NCI-H2029 (cell line): ENCODE results near the gene MTIF2.
"Not testable (repeated sequence)": the region's sequence is repeated elsewhere in the genome, so short reads cannot be mapped to it uniquely, and the experiment has no call there.

Experiments
- DNase-seq: peaks from one replicate; lab custom pipeline; 2025; lab: John Stamatoyannopoulos, UW

The MTIF2 gene, protein sequence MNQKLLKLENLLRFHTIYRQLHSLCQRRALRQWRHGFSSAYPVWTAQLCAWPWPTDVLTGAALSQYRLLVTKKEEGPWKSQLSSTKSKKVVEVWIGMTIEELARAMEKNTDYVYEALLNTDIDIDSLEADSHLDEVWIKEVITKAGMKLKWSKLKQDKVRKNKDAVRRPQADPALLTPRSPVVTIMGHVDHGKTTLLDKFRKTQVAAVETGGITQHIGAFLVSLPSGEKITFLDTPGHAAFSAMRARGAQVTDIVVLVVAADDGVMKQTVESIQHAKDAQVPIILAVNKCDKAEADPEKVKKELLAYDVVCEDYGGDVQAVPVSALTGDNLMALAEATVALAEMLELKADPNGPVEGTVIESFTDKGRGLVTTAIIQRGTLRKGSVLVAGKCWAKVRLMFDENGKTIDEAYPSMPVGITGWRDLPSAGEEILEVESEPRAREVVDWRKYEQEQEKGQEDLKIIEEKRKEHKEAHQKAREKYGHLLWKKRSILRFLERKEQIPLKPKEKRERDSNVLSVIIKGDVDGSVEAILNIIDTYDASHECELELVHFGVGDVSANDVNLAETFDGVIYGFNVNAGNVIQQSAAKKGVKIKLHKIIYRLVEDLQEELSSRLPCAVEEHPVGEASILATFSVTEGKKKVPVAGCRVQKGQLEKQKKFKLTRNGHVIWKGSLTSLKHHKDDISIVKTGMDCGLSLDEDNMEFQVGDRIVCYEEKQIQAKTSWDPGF

DNA sequence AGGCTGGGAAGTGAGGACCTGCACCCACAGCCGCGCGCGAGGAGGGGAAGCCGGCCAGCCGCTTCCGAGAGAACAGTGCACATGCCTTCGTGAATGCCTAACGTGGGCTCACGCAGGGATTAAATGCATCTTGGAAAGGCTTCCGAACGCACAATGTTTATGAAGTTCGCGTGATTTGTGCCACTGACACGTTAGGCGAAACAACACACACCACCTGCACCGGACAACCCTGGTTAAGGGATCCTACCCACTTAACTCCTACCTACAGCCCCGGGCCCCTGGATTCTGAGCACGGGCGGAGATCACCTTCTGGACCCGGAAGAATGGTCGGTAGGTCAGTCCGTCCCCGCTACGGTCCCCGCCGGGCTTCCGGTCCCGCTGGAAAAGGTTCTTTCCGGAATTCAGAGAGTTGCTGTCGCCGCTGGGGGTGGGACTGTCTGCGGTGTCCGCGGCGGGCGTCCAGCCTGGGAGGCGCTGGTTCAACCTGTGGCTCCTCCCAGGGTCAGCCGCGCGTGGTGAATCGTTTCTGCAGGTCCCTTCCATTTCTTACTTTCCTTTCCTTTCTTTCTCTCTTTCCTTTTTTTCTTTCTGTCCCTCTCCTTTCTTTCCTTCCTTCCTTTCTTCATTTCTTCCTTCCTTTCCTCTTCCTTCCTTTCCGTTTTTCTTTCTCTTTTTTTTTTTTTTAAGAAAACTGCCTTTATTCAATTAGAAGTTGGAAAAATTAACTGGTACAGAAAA lies at the start of gene MTIF2:
Gene MTIF2 (minus strand): TSS at position 325 of the 738 bp plus-strand sequence. CDS start 5,373 bp downstream, outside the sequence.
- DNase-seq = peak; percentile 89

DNA sequence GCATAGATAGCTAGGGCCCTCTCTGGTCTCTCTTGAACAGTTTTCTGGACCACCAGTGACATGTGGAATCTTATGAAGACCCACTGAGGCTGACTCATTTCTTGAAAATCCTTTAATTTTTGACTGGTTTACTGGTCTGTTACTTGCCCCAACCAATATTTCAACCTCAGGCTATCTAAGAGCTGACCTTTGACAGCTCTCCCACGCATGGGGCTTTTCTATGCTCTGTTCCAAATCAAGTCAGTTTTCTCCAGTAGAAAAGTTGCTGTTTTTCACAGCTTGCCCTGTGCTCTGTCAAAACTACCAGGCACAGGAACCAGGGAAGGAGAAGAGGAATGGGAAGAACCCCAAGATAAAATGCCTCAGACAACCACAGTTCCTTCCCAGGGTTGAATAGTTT lies 46.0 kb upstream of the MTIF2 start:
- DNase-seq = no peak

DNA sequence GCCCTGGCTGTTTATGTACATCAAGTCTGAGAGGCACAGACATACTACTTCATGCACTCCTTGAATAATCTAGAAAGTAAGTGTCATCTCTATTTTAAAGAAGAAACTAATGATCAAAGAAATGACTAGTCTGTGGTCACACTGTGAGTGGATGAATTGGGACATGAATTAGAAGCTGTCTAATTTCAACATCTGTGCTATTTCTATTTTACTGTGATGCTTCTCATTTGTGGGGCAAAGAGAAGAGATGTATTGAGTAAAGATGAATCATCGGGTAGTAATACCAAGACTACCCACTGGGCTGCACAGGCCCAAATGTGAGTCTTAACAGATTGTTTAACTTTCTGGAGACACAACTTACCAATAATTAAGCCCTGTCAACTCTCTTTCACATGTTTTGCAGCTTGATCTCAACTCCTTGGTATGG lies 42.4 kb upstream of the MTIF2 start:
- no peak for DNase-seq

DNA sequence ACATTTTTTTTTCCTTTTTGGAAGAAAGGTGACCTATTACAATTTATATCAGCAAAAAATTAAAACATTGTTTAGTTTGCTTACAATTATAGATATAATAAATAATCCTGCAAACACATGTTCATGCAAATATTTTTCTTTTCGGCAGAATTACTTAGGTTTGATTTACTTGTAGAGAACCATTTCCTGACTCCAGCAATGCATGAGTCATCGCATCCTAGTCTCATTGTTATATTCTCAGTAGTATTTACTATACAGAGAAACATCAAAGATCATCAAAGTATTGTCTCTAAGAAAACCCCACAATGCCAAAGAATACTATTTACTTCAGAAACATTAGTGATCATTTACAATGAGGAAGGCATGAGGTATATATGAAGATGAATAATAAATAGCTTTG lies 40.4 kb upstream of the MTIF2 start:
- DNase-seq = no peak

DNA sequence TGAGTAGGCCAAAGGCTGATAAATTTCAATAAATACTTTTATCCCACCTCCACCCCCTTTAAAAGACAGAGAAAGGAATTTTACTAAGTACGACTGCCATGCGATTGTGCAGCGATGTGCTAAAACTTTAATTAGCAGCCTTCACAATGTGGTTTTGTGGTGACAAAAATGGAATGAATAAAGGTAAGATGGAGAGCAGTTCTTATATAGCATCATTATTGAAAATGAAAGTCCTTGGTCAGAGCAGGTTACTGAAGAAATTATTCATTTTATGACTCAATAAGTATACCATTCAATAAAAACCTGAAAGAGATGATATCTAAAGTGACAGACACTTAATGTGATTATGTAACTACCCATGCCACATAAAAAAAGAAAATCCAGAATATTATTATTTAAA lies 33.2 kb upstream of the MTIF2 start:
- no peak for DNase-seq

DNA sequence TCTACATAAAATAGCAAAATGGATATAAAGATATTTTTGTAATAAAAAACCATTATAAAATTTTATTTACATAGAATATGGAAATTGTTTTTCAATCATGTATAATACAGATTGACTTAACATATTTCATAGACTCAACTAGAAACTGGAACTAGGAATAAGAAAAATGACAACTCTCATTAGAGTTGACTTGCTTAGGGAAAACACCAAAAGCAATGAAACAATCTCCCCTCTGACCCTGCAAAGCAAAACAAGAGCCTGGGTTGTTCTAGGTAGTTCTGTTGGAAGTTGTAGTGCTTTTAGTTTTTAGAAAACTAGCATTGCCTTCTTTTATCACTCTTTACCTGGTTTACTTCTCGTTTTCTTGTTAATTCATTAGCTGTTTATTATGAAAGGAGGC lies 32.2 kb upstream of the MTIF2 start:
- no peak for DNase-seq

DNA sequence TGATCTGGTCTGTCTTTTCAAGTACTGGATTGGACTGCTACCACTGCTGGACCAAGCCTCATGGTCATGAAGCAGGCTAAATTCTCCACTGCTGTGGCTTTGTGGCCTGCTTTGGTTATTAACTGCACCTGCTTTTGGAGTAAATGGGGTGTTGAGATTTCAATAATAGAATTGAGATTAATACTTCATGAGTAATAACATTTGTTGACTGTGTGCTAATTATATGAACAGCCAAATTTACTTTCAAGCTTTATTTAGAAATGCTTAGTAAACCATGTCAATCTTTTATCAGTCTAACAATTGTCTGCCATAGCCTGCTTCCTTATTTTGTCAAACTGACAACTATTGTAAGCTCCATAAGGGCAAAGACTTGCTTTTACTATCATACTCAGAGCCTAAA lies 27.4 kb upstream of the MTIF2 start:
- DNase-seq = no peak

DNA sequence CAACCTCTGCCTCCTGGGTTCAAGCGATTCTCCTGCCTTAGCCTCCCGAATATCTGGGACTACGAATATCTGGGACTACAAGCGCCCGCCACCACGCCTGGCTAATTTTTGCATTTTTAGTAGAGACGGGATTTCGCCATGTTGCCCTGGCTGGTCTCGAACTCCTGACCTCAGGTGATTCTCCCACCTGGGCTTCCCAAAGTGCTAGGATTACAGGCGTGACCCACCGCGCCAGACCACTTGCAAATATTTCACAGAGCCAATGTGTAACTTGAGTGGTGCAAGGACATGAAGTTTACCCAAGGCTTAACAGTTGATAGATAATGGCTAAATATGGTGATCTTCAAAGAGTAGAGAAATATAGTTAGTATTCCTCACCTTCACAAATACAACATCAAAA lies 14.1 kb upstream of the MTIF2 start:
- no peak for DNase-seq

DNA sequence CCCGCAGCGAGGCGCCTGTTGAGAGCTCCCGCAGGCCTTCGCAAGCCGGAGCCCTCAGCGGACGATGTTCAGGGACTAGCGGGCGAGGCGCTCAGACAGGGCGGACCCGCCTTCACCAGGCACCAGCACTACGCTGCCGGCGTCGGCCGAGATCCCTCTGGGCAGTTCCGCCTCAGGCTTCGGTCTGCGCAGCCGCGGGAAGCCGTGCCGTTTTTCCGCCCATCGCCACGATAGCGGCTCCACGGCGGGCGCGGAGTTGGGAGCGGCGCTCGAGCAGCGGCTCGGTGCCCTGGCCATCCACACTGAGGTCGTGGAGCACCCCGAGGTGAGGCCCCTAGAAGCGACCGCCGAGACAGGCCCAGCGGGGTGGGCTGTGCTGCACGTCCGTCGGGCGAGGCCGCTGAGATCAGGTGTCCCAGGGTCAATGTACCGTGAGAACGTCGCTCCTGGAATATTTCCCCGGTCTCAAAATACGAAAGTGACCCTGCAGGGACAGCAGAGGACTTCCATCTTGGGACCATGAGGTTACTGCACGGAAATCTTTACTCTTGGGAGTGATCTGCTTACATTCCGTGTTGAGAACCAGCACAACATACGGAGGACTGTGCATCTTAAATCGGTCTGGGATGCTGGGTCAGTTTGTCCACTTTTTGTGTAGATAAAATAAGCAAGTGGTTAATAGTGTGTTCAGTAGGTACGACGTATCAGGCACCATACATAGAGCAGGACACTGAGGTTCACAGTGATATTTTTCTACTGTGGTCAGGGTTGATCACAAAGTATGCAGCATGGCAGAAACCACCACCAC lies 13.3 kb upstream of the MTIF2 start:
- peak; percentile 81 for DNase-seq

DNA sequence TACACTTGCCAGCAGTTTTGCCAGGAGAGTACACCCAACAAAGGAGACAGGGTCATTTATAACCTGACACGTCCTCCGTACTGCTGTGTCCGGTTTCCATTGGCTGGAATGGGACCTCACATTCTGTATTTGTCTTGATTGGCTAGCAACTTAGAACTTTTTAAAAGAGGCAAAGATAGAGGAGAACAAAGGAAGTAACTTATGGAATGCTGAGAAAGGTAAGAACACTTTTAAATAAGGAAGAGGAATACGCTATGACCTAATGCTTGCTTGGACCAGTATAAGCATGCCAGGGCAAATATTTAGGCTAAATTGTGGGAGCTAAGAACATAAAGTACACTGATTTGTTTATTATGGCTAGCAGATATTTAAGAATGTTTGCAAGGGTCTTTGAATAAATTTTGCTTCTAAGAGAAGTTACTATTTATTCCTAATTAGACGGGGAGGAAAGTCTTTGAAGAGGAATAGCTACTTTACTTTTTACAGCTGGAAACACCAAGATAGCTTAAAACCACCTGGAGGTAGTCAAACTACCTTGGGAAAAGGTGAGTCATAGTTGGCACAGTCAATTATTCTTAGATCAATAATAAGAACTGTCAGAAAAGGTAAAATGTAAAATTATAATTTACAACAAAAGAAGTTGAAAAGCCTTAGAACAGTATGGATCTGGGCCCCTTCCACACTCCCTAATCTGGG lies 12.0 kb upstream of the MTIF2 start:
- not testable (repeated sequence) for DNase-seq

DNA sequence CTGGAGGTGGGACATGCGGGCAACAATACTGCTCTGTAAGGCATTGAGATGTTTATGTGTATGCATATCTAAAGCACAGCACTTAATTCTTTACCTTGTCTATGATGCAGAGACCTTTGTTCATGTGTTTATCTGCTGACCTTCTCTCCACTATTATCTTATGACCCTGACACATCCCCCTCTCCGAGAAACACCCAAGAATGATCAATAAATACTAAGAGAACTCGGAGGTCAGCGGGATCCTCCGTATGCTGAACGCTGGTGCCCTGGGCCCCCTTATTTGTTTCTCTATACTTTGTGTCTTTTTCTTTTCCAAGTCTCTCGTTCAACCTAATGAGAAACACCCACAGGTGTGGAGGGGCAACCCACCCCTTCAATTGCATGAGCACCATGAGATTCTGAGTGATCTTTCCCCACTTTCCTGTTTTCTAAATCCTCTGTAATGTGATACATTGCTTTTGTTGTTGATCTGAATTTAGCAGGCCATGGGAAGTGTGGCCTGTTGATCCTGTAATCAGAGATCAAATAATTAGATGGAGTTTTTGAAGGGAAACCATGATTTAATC lies 10.9 kb upstream of the MTIF2 start:
- not testable (repeated sequence) for DNase-seq

DNA sequence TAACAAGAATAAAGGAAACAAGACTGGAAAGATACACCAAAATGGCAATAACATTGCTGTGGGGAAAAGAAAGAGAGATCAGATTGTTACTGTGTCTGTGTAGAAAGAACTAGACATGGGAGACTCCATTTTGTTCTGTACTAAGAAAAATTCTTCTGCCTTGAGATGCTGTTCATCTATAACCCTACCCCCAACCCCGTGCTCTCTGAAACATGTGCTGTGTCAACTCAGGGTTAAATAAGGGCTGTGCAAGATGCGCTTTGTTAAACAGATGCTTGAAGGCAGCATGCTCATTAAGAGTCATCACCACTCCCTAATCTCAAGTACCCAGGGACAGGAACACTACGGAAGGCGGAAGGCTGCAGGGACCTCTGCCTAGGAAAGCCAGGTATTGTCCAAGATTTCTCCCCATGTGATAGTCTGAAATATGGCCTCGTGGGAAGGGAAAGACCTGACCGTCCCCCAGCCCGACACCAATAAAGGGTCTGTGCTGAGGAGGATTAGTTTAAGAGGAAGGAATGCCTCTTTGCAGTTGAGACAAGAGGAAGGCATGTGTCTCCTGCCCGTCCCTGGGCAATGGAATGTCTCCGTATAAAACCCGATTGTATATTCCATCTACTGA lies 10.3 kb upstream of the MTIF2 start:
- not testable (repeated sequence) for DNase-seq

DNA sequence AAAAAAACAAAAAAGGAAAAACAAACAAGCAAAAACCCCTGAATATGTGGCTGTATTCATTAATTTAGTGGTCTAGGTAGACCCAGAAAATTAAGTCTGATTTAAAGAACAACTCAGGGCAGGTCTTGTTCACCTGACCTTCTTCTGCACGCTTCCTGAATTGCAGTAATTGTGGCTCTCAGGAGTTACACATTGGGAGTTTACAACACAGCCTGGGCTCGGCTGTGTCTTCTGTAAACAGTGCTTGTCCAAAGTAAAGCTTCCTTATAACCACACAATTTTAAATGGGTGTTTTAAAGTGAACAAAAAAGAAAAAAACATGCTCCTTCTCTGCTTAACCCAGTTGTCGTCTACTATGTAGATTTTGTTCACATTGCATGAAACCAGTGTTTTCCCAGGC lies 8.3 kb upstream of the MTIF2 start:
- DNase-seq = no peak

DNA sequence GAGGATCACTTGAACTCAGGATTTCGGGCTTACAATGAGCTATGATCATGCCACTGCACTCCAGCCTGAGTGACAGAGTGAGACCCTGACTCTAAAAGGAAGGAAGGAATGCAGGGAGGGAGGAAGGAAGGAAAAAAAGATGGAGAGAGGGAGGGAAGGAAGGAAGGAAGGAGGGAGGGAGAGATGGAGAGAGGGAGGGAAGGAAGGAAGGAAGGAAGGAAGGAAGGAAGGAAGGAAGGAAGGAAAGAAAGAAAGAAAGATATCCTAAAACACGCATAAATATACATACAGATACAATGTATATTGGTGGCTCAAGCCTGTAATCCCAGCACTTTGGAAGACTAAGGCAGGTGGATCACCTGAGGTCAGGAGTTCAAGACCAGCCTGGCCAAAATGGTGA lies 5.3 kb upstream of the MTIF2 start:
- DNase-seq = not testable (repeated sequence)

DNA sequence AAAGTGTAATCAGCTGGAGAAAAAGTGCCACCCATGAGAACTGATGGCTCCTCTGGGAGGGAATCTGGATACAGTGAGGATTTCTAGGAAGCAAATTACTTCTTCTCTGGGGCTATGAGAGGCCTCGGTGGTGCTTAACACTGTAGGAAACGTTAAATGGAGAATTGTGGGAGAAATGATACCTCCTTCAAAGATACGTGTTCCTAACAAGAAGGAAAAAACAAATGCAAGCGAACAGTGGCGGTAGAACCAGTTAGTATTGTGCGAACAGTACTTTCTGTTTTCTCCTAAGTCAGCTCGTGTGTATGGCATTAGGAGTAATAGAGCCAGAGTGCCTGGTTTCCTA lies 587 bp upstream of the MTIF2 start:
- DNase-seq = peak; percentile 5

DNA sequence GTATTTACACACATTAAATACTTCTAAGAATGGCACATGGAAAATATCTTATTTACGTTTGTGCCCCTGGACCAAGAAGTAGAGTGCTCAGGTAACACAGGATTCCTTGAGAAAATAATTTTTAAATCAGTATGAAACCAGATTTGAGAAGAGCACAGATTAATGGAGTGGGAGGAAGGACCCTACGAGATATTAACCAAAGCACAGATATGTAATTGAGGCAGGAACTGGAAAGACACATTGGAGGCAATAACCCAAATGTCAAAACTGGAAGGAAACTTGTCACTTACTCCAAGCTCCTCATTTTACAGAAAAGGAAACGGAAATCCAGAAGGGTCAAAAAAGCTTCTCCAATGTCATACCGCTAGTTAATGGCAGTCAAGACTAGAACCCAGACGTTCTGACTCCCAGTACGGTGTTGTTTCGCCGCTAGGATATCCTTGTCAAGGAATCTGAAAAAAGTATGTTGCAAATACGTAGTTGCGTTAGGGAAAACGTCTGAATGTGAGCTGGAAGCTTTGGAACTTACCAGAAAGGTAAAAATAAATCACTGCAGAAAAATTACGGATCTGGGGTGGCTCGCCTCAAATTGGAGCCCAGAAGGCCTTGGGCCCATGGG lies 634 bp downstream of the MTIF2 start:
- DNase-seq = no peak

DNA sequence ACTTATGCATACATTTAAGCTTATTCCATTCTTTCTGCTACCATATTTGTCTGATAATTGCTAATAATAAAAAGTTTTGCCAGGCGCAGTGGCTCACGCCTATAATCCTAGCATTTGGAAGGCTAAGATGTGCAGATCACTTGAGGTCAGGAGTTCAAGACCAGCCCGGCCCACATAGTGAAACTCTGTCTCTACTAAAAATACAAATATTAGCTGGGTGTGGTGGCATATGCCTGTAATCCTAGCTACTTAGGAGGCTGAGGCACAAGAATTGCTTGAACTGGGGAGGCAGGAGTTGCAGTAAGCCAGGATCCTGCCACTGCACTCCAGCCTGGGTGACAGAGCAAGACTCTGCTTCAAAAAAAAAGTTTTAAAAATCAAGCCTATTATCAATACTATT lies 9.4 kb downstream of the MTIF2 start:
- DNase-seq = not testable (repeated sequence)

DNA sequence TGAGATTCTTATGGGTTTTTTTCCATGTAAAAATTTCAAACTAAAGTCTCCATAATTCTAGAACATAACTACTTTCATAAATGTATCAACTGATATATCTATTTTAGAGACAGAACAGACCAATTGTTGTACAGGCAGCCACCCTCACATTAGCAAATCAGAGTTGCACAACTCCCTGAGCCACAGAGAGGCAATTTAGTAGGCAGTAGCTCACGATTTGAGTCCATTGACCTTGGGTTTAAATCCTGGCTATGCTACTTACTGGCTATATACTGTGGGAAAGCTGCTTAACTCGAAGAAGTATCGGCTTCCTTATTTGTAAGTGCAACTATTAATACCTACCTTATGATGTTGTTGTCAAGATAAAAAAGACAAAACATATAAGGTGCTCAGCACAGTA lies 16.2 kb downstream of the MTIF2 start:
- no peak for DNase-seq

DNA sequence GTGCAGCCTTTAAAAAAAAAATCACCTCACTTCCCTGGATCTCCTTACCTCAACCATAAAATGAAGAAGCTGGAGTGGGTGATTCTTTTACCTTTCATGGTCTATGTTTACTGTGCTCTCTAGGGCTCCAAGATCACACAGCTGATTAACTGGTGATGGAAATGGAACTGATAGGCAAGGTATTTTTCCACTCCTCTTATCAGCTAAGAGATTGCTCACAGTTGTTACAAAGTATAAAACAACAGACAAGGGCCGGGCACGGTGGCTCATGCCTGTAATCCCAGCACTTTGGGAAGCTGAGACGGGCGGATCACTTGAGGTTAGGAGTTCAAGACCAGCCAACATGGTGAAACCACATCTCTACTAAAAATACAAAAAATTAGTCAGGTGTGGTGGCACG lies 22.0 kb downstream of the MTIF2 start:
- DNase-seq = no peak

DNA sequence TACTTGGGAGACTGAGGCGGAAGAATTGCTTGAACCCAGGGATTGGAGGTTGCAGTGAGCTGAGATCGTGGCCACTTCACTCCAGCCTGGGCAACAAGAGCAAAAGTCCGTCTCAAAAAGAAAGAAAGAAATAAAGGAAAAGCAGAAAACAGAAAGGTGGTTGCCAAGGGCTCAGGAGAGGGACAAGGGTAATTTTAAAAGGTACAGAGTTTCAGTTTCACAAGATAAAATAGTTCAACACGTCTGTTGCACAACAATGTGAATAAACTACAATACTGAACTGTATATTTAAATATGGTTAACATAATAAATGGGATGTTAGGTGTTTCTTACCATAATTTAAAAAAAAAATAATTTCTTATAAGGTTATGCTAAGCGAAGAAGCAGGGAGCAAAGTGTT lies 23.6 kb downstream of the MTIF2 start:
- no peak for DNase-seq
